ENCODE results near the gene NUP98.

Gene NUP98

GRCh38 chr11:3675971-3676370 is 121.4 kb downstream of the NUP98 start:
- POLR2A ChIA-PET: no interaction called here
- no peak overlapping the region for H3K4me3 ChIP-seq (ENCODE audit: low read depth, low read length)
- TF ChIP-seq ZNF423 (tag by site-specific recombination; IDR thresholded peaks at IDR 0.05): no peak
- TF ChIP-seq ZNF596 (tag by site-specific recombination; IDR thresholded peaks at IDR 0.05): no peak
- TF ChIP-seq, protein P1, sequence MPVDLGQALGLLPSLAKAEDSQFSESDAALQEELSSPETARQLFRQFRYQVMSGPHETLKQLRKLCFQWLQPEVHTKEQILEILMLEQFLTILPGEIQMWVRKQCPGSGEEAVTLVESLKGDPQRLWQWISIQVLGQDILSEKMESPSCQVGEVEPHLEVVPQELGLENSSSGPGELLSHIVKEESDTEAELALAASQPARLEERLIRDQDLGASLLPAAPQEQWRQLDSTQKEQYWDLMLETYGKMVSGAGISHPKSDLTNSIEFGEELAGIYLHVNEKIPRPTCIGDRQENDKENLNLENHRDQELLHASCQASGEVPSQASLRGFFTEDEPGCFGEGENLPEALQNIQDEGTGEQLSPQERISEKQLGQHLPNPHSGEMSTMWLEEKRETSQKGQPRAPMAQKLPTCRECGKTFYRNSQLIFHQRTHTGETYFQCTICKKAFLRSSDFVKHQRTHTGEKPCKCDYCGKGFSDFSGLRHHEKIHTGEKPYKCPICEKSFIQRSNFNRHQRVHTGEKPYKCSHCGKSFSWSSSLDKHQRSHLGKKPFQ (tag by site-specific recombination; IDR thresholded peaks at IDR 0.05): no peak
- TF ChIP-seq ZFP41 (tag by site-specific recombination; IDR thresholded peaks at IDR 0.05; ENCODE audit: borderline replicate concordance): no peak
- TF ChIP-seq ZNF239 (tag by site-specific recombination; IDR thresholded peaks at IDR 0.05): no peak
- no peak for TF ChIP-seq ZNF792 (tag by site-specific recombination; IDR thresholded peaks at IDR 0.05)
- TF ChIP-seq ZNF558 (tag by site-specific recombination; IDR thresholded peaks at IDR 0.05): no peak
- TF ChIP-seq ZNF146 (tag by site-specific recombination; IDR thresholded peaks at IDR 0.05): no peak
- no peak for TF ChIP-seq ATF2 (tag by site-specific recombination; IDR thresholded peaks at IDR 0.05; ENCODE audit: low read depth)
- TF ChIP-seq ZNF747 (tag by site-specific recombination; IDR thresholded peaks at IDR 0.05): no peak
- no peak for TF ChIP-seq ZNF521 (tag by site-specific recombination; IDR thresholded peaks at IDR 0.05)
- no peak for TF ChIP-seq ZNF37A (tag by site-specific recombination; IDR thresholded peaks at IDR 0.05)
- TF ChIP-seq ZNF785 (tag by site-specific recombination; IDR thresholded peaks at IDR 0.05): no peak
- TF ChIP-seq REPIN1 (tag by site-specific recombination; IDR thresholded peaks at IDR 0.05; ENCODE audit: low read depth): no peak
- TF ChIP-seq ZSCAN30 (tag by site-specific recombination; IDR thresholded peaks at IDR 0.05): no peak
- no peak for TF ChIP-seq ZNF670 (tag by site-specific recombination; IDR thresholded peaks at IDR 0.05; ENCODE audit: low read depth)
- no peak for TF ChIP-seq ZBTB21 (tag by site-specific recombination; IDR thresholded peaks at IDR 0.05)
- no peak overlapping the region for H3K27ac ChIP-seq (ENCODE audit: extremely low read depth, low read depth, low read length)
- CTCF ChIA-PET: no interaction called here
- H3K4me1 ChIP-seq (ENCODE audit: control insufficient read depth, insufficient read depth, low read length): no peaks in the 10 kb centered on the region
- H3K36me3 ChIP-seq (ENCODE audit: control insufficient read depth in 2 of 2, insufficient read depth in 1 of 2, low read length in 2 of 2): peaks cover 13 to 99% of the 10 kb centered on the region in 2 experiments
- H3K9me3 ChIP-seq (ENCODE audit: control insufficient read depth, insufficient read depth, low read depth, low read length): no peaks in the 10 kb centered on the region

- Histone ChIP-seq H3K9me3 (ENCODE audit: control insufficient read depth, insufficient read depth, low read depth, low read length) (no peaks in the 10 kb centered on the region), H3K4me3 (ENCODE audit: low read depth, low read length) (no peak overlapping the region), H3K4me1 (ENCODE audit: control insufficient read depth, insufficient read depth, low read length) (no peaks in the 10 kb centered on the region), H3K27ac (ENCODE audit: extremely low read depth, low read depth, low read length) (no peak overlapping the region), H3K36me3 (ENCODE audit: control insufficient read depth in 2 of 2, insufficient read depth in 1 of 2, low read length in 2 of 2) (peaks cover 13 to 99% of the 10 kb centered on the region in 2 experiments)
- ChIA-PET POLR2A (no interaction called here), CTCF (interaction anchor here (0.8 to 1.0 kb wide), 2 partner anchors 24 to 135 kb away, joined by 3 read pairs; partner anchors contain the start of gene PGAP2)
- TF ChIP-seq ZNF19 (tag by site-specific recombination; IDR thresholded peaks at IDR 0.05; ENCODE audit: low read depth) (no peak), ZXDB (tag by site-specific recombination; IDR thresholded peaks at IDR 0.05) (no peak), ZNF426 (tag by site-specific recombination; IDR thresholded peaks at IDR 0.05) (no peak), ZBTB20 (tag by site-specific recombination; IDR thresholded peaks at IDR 0.05) (no peak), ZNF777 (tag by site-specific recombination; IDR thresholded peaks at IDR 0.05; ENCODE audit: borderline replicate concordance) (no peak), ZNF623 (tag by site-specific recombination; IDR thresholded peaks at IDR 0.05) (no peak), ZNF76 (tag by site-specific recombination; IDR thresholded peaks at IDR 0.05; ENCODE audit: borderline replicate concordance, low read depth) (no peak), HIC1 (tag by site-specific recombination; IDR thresholded peaks at IDR 0.05) (no peak), ZNF580 (tag by site-specific recombination; IDR thresholded peaks at IDR 0.05) (no peak), KLF9 (tag by site-specific recombination; IDR thresholded peaks at IDR 0.05; ENCODE audit: low read depth) (no peak), ZNF830 (tag by site-specific recombination; IDR thresholded peaks at IDR 0.05; ENCODE audit: low read depth) (no peak), ZNF664 (tag by site-specific recombination; IDR thresholded peaks at IDR 0.05) (no peak), ZNF530 (tag by site-specific recombination; IDR thresholded peaks at IDR 0.05; ENCODE audit: low read depth) (no peak)
- TF ChIP-seq, protein P2, sequence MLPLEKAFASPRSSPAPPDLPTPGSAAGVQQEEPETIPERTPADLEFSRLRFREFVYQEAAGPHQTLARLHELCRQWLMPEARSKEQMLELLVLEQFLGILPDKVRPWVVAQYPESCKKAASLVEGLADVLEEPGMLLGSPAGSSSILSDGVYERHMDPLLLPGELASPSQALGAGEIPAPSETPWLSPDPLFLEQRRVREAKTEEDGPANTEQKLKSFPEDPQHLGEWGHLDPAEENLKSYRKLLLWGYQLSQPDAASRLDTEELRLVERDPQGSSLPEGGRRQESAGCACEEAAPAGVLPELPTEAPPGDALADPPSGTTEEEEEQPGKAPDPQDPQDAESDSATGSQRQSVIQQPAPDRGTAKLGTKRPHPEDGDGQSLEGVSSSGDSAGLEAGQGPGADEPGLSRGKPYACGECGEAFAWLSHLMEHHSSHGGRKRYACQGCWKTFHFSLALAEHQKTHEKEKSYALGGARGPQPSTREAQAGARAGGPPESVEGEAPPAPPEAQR (tag by site-specific recombination; IDR thresholded peaks at IDR 0.05): no peak
Observed at GRCh38 chr11:3674189-3674588, 123.2 kb downstream of the NUP98 start.

Data from HEK293 (cell line).